Ishikawa (cell line): ENCODE results near the gene KCNIP4.

ENCODE experiments used
- CEBPB ChIP-seq: IDR thresholded peaks from 2 replicates; pipeline ENCODE4 v1.6.1; 2012
- CREB1 ChIP-seq: IDR thresholded peaks from 2 replicates; pipeline ENCODE4 v1.6.1; 2012; ENCODE audit warnings: low read depth
- EGR1 ChIP-seq: IDR thresholded peaks from 2 replicates; pipeline ENCODE4 v1.6.1; 2012
- EP300 ChIP-seq: IDR thresholded peaks from 2 replicates; pipeline ENCODE4 v1.6.1; 2012; ENCODE audit warnings: borderline replicate concordance
- FOXM1 ChIP-seq: IDR thresholded peaks from 2 replicates; pipeline ENCODE4 v1.6.1; 2012; ENCODE audit warnings: low read depth, borderline replicate concordance
- MAX ChIP-seq: IDR thresholded peaks from 2 replicates; pipeline ENCODE4 v1.6.1; 2012
- NFIC ChIP-seq: IDR thresholded peaks from 2 replicates; pipeline ENCODE4 v1.6.1; 2012
- RAD21 ChIP-seq: IDR thresholded peaks from 2 replicates; pipeline ENCODE4 v1.6.1; 2012; ENCODE audit warnings: low read depth
- REST ChIP-seq: IDR thresholded peaks from 2 replicates; pipeline ENCODE4 v1.6.1; 2012; ENCODE audit warnings: low read depth, mild to moderate bottlenecking
- TAF1 ChIP-seq: IDR thresholded peaks from 2 replicates; pipeline ENCODE4 v1.6.1; 2012; ENCODE audit warnings: low read depth, mild to moderate bottlenecking
- TCF12 ChIP-seq: IDR thresholded peaks from 2 replicates; pipeline ENCODE4 v1.6.1; 2012; ENCODE audit warnings: low read depth
- TEAD4 ChIP-seq: IDR thresholded peaks from 2 replicates; pipeline ENCODE4 v1.6.1; 2012
- USF1 ChIP-seq: IDR thresholded peaks from 2 replicates; pipeline ENCODE4 v1.6.1; 2012
- YY1 ChIP-seq: IDR thresholded peaks from 2 replicates; pipeline ENCODE4 v1.6.1; 2012; ENCODE audit warnings: low read depth
- ZBTB7A ChIP-seq: IDR thresholded peaks from 2 replicates; pipeline ENCODE4 v1.6.1; 2012; ENCODE audit warnings: low read depth

KCNIP4 gene

GRCh38 chr4:20904966-20905365 is 1043.6 kb downstream of the KCNIP4 start:
- TF ChIP-seq EP300 (no peak), TCF12 (no peak), MAX (no peak), ZBTB7A (no peak), EGR1 (no peak), TEAD4 (no peak), TAF1 (no peak), CREB1 (no peak), CEBPB (no peak), NFIC (no peak), YY1 (no peak), USF1 (no peak), REST (no peak), FOXM1 (no peak), RAD21 (no peak)

DNA sequence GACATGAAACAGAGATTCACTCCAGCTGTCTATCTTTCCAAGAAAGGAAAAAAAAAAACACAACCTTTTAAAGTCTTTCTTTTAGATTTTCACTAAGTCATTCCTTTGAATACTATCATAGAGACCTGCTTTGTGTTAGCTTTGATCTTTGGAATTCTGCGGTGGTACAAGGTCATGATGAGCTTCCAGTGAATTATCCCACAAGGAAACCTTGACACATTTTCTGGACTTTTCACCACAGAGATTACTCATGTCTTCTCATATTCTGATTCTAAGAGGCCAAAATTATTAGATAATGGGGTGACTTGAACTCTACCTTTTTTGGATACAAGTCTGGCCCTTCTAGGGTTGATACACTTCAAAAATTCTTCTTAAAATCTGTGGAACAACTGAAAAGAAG is 1046.7 kb downstream of the KCNIP4 start:
- TF ChIP-seq USF1 (no peak), ZBTB7A (no peak), TAF1 (no peak), EP300 (no peak), EGR1 (no peak), FOXM1 (no peak), REST (no peak), CEBPB (no peak), MAX (no peak), TCF12 (no peak), YY1 (no peak), CREB1 (no peak), TEAD4 (no peak), RAD21 (no peak), NFIC (no peak)

GRCh38 chr4:20899591-20899990 is 1049.0 kb downstream of the KCNIP4 start:
- TF ChIP-seq YY1 (no peak), RAD21 (no peak), EP300 (no peak), MAX (no peak), TAF1 (no peak), REST (no peak), EGR1 (no peak), ZBTB7A (no peak), USF1 (no peak), CREB1 (no peak), TCF12 (no peak), TEAD4 (no peak), FOXM1 (no peak), CEBPB (no peak), NFIC (no peak)

DNA sequence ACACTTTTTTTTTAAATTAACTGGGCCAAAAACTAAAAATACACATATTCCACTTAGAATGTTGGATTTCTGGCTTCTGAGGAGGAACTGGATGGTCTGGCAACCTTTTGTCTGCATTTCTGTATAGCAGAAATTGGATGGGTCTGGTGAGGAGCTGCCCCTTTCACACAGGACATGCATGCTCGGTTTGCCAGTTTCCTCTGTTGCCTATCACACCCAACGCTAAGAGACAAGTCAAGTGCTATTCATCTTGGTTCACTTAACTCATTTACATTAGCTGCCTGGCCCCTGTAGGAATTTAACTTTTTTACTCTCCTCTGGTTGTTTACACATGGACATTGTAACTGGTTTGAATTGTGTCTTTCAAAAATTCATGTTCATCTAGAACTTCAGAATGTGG is 1052.6 kb downstream of the KCNIP4 start:
- TF ChIP-seq CEBPB, result no peak
- no peak for TF ChIP-seq REST
- no peak for TF ChIP-seq ZBTB7A
- no peak for TF ChIP-seq MAX
- TF ChIP-seq TAF1, result no peak
- TF ChIP-seq RAD21, result no peak
- TF ChIP-seq NFIC, result no peak
- no peak for TF ChIP-seq USF1
- no peak for TF ChIP-seq EGR1
- TF ChIP-seq EP300, result no peak
- no peak for TF ChIP-seq TCF12
- no peak for TF ChIP-seq FOXM1
- TF ChIP-seq TEAD4, result no peak
- TF ChIP-seq CREB1, result no peak
- no peak for TF ChIP-seq YY1
